ENCODE measurements around the gene KLHL20. TPM values are rescaled to one million over a fixed set of nuclear protein-coding genes. Genes with fewer than 3 reads are reported as not detected.

KLHL20 gene
- total and polyA plus RNA-seq, 2 of the 13 experiments (the other 11 are each of a cell fraction or from before 2014, with no cell fraction given), result 7.4 to 14.3 TPM

GRCh38 chr1:173789841-173790240 is 75.1 kb downstream of the KLHL20 start:
- Histone ChIP-seq H3K4me2 (ENCODE audit: low read depth, low read length) (no peak overlapping the region), H2AFZ (ENCODE audit: low read length) (no peak overlapping the region), H3K4me1 (ENCODE audit: insufficient read depth, low read length) (no peaks in the 10 kb centered on the region), H3K36me3 (replicated peaks in 1 of 2; ENCODE audit: control insufficient read depth in 1 of 2, insufficient read depth in 2 of 2, low read length in 2 of 2) (peaks cover 0 to 11% of the 10 kb centered on the region in 2 experiments; a peak in 1 of 5 replicates), H3K27ac (ENCODE audit: extremely low read length, insufficient read depth, low read length) (no peak overlapping the region), H3K4me3 (replicated peaks in 1 of 3; ENCODE audit: insufficient read depth in 1 of 3, low read depth in 2 of 3, low read length in 3 of 3) (no peak overlapping the region), H3K9me3 (ENCODE audit: low read length) (no peaks in the 10 kb centered on the region), H3K9ac (ENCODE audit: insufficient read depth, low read depth, low read length) (no peak overlapping the region), H3K79me2 (ENCODE audit: insufficient read depth, low read length) (no peaks in the 10 kb centered on the region), H3K27me3 (ENCODE audit: control insufficient read depth in 1 of 2, insufficient read depth in 2 of 2, low read length in 2 of 2) (no peaks in the 10 kb centered on the region), H4K20me1 (ENCODE audit: insufficient read depth, low read length) (no peaks in the 10 kb centered on the region)
- DNase-seq (ENCODE audit: low spot score), result no peak
- in situ Hi-C loops (cut with HindIII; ENCODE audit: extremely low pct_ligation_motif_present, low pct_unique_long_range_greater_than_20kb), result no loop called here
- no peak for ATAC-seq
- POLR2A ChIA-PET, result no interaction called here
- CTCF ChIA-PET (ENCODE audit: low intra/inter-chr PET ratio, low total read pairs), result no interaction called here
- TF ChIP-seq ZNF333 (CRISPR knock-in tag; IDR thresholded peaks at IDR 0.05; ENCODE audit: borderline replicate concordance), result no peak
- no peak for TF ChIP-seq FOSL1 (CRISPR knock-in tag; IDR thresholded peaks at IDR 0.05; ENCODE audit: borderline replicate concordance)
- no peak for TF ChIP-seq ZNF550 (CRISPR knock-in tag; IDR thresholded peaks at IDR 0.05; ENCODE audit: borderline replicate concordance)
- TF ChIP-seq KLF16 (CRISPR knock-in tag; IDR thresholded peaks at IDR 0.05), result no peak
- TF ChIP-seq POLR2A (IDR thresholded peaks at IDR 0.05; ENCODE audit: insufficient read depth in 1 of 2, low read depth in 2 of 2, low read length in 2 of 2), result no peak
- TF ChIP-seq HNF4G (IDR thresholded peaks at IDR 0.05; ENCODE audit: borderline replicate concordance, low read depth, low read length), result no peak
- TF ChIP-seq HNF4G (CRISPR knock-in tag; IDR thresholded peaks at IDR 0.05; ENCODE audit: borderline replicate concordance, low read depth), result no peak
- TF ChIP-seq, protein P1, sequence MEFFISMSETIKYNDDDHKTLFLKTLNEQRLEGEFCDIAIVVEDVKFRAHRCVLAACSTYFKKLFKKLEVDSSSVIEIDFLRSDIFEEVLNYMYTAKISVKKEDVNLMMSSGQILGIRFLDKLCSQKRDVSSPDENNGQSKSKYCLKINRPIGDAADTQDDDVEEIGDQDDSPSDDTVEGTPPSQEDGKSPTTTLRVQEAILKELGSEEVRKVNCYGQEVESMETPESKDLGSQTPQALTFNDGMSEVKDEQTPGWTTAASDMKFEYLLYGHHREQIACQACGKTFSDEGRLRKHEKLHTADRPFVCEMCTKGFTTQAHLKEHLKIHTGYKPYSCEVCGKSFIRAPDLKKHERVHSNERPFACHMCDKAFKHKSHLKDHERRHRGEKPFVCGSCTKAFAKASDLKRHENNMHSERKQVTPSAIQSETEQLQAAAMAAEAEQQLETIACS (CRISPR knock-in tag; IDR thresholded peaks at IDR 0.05), result no peak
- no peak for TF ChIP-seq HBP1 (CRISPR knock-in tag; IDR thresholded peaks at IDR 0.05; ENCODE audit: low read depth)
- no peak for TF ChIP-seq HDAC1 (CRISPR knock-in tag; IDR thresholded peaks at IDR 0.05)
- no peak for TF ChIP-seq ZNF703 (CRISPR knock-in tag; IDR thresholded peaks at IDR 0.05; ENCODE audit: borderline replicate concordance)
- TF ChIP-seq ZNF530 (CRISPR knock-in tag; IDR thresholded peaks at IDR 0.05; ENCODE audit: low read depth), result no peak
- no peak for TF ChIP-seq ATRX (CRISPR knock-in tag; IDR thresholded peaks at IDR 0.05; ENCODE audit: borderline replicate concordance)
- TF ChIP-seq ATF7-NPFF (CRISPR knock-in tag; IDR thresholded peaks at IDR 0.05; ENCODE audit: low read depth), result no peak
- WGBS (ENCODE audit: low lambda C conversion rate), result 96% methylated on average over 2 of the region's 2 CpGs
- intact Hi-C loops (cut with micrococcal nuclease; ENCODE audit: unreplicated experiment), result no loop called here
- no TSS peak for BruUV-seq (replicated peaks)
- no peak for FAIRE-seq

Measured in HepG2 (cell line).